NCI-H146 (cell line): ENCODE measurements around the gene LRRC27.
A peak's percentile ranks its signal among the peaks of the same experiment; 100 is the strongest.
"Not testable (repeated sequence)": the region's sequence is repeated elsewhere in the genome, so short reads cannot be mapped to it uniquely, and the experiment has no call there.

ENCODE experiments used
- DNase-seq: peaks from one replicate; lab custom pipeline; 2025; lab: John Stamatoyannopoulos, UW

The LRRC27 gene

GRCh38 chr10:132331601-132332432 lies at the start of gene LRRC27:
LRRC27 (plus strand) TSS chr10:132332193; CDS start chr10:132333525, 1,332 bp downstream.
- DNase-seq, result peak; percentile 97

DNA sequence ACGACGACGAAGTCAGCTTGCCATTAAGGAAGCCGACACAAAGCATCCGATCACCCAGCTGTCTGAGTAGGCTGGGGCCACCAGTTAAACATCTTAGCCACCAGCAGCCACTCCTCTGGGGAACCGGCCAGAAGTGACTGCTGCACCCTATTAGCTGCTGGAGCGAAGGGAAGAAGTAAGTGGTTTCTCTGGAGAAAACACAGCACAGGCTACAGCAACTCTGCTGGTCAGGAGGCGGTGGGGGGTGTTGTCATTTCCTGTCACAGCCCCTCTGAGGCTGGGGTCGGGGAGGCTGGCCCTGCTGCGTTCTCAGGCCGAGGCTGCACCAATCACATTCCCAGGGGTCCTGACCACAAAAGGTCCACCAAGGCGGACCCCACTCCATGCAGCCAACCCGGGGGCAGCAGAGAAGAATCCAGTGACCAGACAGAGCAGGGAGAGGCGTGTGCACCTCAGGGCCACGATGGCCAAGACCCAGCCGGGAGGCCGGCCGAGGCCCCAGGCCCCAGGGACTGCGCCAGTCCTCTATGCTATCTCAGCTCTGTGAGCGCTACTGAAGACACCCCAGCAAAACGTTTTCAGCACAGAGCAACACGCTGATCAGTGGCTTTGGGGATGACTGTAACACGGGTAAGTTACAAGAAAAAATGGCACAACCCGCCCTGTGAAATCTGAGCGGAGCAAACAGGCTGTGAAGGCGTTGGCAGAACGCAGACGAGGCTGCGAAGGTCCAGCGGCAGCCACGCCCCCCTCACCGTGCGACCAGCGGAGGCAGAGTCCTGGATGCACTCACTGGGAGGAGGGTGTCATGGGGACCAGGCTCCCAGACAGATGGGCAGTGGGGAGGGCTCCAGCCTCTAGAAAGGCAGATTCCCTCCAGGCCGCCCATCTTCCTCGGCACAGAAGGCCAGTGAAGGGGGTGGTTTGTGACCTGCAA lies 49.1 kb upstream of the LRRC27 start:
- no peak for DNase-seq

GRCh38 chr10:132283604-132284382 lies 48.2 kb upstream of the LRRC27 start:
- no peak for DNase-seq

GRCh38 chr10:132289439-132289838 lies 42.6 kb upstream of the LRRC27 start:
- DNase-seq, result no peak

GRCh38 chr10:132290631-132291030 lies 41.4 kb upstream of the LRRC27 start:
- no peak for DNase-seq

DNA sequence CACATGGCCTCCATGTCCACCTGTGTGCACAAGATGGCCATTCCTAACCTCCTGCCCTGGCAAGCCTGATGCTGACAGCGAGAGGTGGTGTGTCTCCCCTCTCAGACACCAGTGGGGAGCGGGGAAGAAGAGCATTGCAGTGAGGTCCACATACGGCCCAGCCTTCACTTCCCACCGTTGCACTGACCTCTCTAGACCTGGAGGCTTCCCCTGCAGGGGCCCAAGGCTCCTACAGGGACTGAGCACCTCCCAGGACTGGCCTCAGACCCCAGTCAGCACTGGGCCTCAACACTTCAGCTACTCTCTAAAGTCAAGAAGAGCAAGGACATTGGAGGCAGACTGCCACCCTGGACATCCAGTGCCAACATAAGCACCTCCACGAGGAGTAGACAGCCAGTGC lies 40.2 kb upstream of the LRRC27 start:
- no peak for DNase-seq

DNA sequence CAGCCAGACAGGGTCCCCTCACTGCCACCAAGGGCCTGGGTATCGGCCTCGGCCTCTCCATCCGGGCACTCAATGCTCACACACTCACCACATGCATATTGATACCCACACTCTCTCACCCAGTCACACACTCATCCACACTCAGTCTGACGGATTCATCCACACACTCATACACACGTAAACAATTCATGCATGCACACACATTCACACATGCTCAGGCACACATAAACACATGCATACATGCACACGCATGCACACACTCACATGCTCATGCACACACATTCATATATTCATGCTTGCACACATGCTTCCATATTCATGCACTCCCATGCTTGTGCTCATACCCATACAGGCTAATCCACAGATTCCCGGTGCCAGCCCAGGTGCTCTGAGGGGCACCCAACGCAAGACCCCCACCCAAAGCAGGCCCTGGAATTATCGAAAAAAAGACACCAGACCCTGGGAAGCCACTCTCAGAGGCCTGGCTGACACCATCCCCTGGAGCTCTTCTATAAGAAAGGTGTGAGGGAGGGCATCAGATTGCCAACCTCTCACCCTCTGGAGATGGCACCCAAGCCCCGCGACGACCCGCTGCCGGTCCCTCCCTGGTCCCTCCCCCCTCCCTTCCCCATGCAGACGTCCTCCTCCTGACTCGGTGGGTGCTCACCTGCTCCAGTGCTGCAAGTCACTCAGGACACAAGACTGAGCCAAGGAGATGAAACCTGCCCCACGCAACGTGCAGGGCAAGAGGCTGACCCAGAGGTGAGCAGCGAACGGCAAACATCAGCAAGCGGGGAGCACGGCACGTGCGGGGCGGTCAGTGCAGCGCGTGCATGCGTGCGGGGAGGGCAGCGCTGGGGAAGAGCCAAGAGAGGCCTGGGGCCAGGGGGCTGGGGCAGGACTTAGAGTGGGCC lies 39.4 kb upstream of the LRRC27 start:
- DNase-seq, result no peak

GRCh38 chr10:132293201-132293812 lies 38.7 kb upstream of the LRRC27 start:
- no peak for DNase-seq

DNA sequence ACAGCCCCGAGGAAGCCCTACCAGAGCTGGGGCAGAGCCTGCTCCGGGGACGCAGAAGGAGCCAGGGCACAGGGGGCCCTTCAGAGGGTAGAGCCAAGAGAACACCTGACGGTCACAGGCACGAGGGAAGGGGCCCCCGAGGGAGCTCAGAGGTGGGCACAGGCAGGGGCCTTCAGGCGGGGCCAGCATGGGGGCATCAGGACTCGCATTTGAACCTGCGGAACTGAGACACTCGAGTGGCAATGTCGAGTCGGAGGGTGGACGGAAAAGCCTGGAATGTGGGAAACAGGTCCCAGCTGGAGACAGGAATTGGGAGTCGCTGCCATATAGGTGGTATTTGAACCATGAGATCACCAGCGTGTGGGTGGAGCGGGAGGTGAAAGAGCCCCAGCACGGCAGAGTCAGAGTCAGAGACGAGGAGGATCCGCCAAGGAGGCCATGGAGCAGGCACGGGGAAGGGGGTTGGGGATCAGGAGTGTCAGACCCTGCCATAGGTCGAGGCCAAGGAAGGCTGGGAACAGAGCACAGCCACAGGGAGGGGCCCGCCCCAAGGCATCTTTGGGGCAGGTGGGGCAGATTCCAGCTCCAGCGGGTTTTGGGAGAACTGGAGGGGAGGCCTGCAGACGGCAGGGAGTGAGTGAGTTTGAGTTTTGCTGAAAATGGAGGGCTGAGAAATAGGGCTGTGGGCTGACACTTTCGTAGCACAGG lies 38.0 kb upstream of the LRRC27 start:
- DNase-seq, result no peak

- peak; percentile 85 for DNase-seq
These were observed 37.3 kb upstream of the LRRC27 start for GRCh38 chr10:132294561-132295318.

DNA sequence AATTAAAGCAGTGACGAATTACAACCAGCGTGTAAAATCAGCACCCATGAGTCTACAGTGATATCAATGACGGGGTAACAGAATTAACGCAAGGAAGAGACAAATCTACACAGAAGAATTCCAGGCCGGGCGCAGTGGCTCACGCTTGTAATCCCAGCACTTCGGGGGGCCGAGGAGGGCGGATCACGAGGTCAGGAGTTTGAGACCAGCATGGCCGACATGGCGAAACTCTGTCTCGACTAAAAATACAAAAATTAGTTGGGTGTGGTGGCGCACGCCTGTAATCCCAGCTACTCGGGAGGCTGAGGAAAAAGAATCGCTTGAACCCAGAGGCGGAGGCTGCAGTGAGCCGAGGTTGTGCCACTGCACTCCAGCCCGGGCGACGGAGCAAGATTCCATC lies 36.5 kb upstream of the LRRC27 start:
- not testable (repeated sequence) for DNase-seq

- no peak for DNase-seq
These were observed 35.1 kb upstream of the LRRC27 start for GRCh38 chr10:132296666-132297443.

GRCh38 chr10:132297526-132297925 lies 34.5 kb upstream of the LRRC27 start:
- no peak for DNase-seq

DNA sequence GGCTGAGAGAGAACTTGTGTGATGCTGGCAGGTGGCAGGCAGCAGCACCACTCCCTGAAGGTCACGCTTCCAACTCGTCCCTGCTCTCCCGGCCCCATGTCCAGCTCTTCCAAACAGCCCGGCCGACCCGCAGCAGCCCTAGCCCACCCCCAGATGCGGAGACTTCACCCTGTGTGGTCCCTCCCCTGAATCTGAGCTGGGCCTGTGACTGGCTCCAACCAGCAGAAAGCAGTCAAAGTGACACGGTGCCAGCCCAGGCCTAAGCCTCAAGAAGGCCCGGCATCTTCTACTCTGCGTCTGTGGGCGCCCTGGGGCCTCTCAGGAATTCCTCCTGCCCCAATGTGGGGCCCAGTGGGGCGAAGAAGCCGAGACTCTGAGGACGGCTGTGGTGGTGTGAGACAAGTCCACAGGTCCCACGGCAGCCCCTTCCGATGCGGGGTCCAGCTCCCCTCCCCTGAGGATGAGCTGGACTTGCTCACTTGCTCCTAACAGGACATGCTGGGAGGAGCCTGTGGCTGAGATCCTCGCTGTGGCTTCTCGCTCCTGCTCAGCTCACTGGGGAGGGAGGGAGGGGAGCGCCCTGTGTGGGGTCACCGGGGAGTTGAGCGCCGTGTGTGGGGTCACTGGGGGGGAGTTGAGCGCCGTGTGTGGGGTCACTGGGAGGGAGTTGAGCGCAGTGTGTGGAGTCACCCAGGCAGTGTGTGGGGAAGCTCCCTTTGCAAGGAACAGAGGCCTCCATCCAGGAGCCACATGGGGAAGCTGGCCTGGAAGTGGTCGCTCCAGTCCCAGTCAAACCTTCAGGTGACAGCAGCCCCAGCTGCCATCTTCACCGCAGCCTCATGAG lies 33.7 kb upstream of the LRRC27 start:
- DNase-seq, result no peak

DNA sequence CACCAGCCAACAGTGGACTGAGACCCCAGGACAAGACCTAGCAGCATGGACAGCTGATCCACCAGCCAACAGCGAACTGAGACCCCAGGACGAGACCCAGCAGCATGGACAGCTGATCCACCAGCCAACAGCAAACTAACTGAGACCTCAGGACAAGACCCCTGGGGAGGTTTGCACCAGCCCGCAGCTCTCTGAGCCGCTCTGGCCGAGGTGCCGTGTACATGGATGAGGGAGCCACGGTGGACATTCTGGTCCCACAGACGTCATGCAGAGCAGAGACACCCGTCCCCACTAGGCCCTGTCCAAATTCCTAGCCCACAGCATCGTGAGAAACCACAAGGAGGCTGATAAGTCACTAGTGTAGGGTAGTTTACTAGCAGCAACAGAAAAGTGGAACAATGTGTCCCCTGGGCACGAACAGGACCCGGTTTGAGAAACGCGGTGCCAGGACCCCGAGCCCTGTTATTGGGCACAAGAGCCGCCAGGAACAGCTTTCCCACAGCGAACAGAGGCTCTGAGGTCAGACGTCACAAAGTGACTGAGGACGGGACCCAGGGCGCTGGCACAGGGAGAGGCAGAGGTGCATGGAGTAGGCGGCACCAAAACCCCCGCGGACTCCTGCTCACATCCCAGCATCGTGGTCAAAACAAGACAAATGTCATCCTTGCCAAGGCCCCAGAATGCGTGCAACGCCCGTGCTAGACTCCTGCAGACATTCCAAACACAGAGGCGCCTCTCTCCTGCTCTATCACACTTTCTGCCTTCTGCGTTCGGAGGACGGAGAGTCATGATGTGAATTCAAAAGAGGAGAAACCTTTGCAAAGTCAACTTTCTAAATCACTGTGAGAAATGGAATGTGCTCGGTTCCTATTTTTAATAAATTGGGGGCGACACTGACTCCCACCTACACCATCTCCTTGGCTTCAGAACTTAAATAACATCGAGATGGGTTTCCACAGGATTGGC lies 32.3 kb upstream of the LRRC27 start:
- DNase-seq, result no peak

DNA sequence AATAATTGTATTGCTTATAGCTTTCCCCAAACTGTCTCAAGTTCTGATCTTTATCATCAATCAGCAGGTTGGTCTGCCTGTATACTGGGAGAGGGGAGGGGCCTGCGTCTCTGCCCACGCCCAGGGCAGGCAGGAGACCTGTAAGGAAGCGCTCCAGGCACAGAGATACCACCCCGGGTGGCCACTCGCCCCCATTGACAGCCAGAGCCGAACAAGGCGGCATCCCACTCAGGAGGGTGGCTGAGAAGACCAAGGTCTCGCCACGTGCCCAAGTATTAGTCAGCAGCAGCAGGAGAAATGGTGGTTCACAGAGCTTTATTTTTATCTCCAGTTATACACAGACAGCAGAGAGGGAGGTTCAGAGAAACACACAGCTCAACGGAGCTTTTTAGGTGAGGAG lies 31.4 kb upstream of the LRRC27 start:
- no peak for DNase-seq
